Gastroesophageal sphincter (tissue), 4 donors: Measurements from ENCODE around the gene COL18A1. TPM values are rescaled to one million over a fixed set of nuclear protein-coding genes. Genes with fewer than 3 reads are reported as not detected.
A peak's percentile ranks its signal among the peaks of the same experiment; 100 is the strongest.

Source experiments
- ATAC-seq: fragments of 150-250 bp; one replicate; pipeline ENCODE4 v1.9.1; 2016; ENCODE audit warnings: mild to moderate bottlenecking, moderate library complexity
- H3K27ac ChIP-seq, 4 donors: fragments of 200-600 bp; sonication (generic) in 3 of 4; 1 replicate in 3 of 4; 2 replicates in 1 of 4; pipeline ENCODE4 v1.5.1; 2016 to 2019
- H3K27me3 ChIP-seq: fragments of 200-600 bp; sonication (generic); one replicate; pipeline ENCODE4 v1.5.1; 2019
- H3K36me3 ChIP-seq, 2 donors: fragments of 200-600 bp; sonication (generic); one replicate each; pipeline ENCODE4 v1.5.1; 2019; ENCODE audit warnings: control low read depth in 1 of 2
- H3K4me1 ChIP-seq, 3 donors: fragments of 200-600 bp; sonication (generic); 1 replicate in 2 of 3; 2 replicates in 1 of 3; pipeline ENCODE4 v1.5.1; 2016 to 2019; ENCODE audit warnings: control low read depth in 2 of 3
- H3K4me3 ChIP-seq, 2 donors: fragments of 200-600 bp; sonication (generic); one replicate each; pipeline ENCODE4 v1.5.1; 2019; ENCODE audit warnings: mild to moderate bottlenecking in 1 of 2, moderate library complexity in 1 of 2
- H3K9me3 ChIP-seq, 3 donors: fragments of 200-600 bp; sonication (generic); one replicate each; pipeline ENCODE4 v1.5.1; 2017 to 2019; ENCODE audit warnings: control low read depth in 2 of 3
- CTCF ChIP-seq, 4 experiments: fragments of 200-600 bp in 2 of 4; fragments of 450-650 bp in 2 of 4; sonication (generic) in 1 of 4; IDR thresholded peaks; one replicate each; pipeline ENCODE4 v1.5.1; 2017 to 2019; ENCODE audit warnings: antibody characterized with exemption in 4 of 4, mild to moderate bottlenecking in 2 of 4, moderate library complexity in 2 of 4
- EP300 ChIP-seq: sonication (generic); formaldehyde crosslinking; IDR thresholded peaks from one replicate; pipeline ENCODE4 v1.6.1; 2017; ENCODE audit warnings: antibody characterized with exemption, mild to moderate bottlenecking
- POLR2A ChIP-seq, 2 donors: fragments of 450-650 bp; IDR thresholded peaks; one replicate each; pipeline ENCODE4 v1.6.1; 2017; ENCODE audit warnings: antibody characterized with exemption in 2 of 2, mild to moderate bottlenecking in 2 of 2, moderate library complexity in 1 of 2
- POLR2AphosphoS5 ChIP-seq: sonication (generic); formaldehyde crosslinking; IDR thresholded peaks from one replicate; pipeline ENCODE4 v1.6.1; 2017; ENCODE audit warnings: antibody characterized with exemption
- WGBS, 2 donors: methylation state at CpG; one replicate each; pipeline ENCODE4 v1.1.5; 2018; ENCODE audit warnings: low coverage in 1 of 2; 5-methylcytosine and 5-hydroxymethylcytosine counted together
- total RNA-seq, 4 donors: library from RNA; depleted of rRNA; stranded (reverse); fragments of >200 nt; gene quantifications; one replicate each; pipeline ENCODE4 v1.1.0, GENCODE V29; 2016

COL18A1 gene
- total RNA-seq, 4 donors from 2014 or later = 69.3 to 116 (median 78.4) TPM

GRCh38 chr21:45408271-45408791, 3.4 kb downstream of the COL18A1 start:
- no CpG with 5 or more reads among the region's 10 CpGs for WGBS, 2 donors
- Histone ChIP-seq H3K9me3 (no peaks in the 10 kb centered on the region), H3K36me3 (no peaks in the 10 kb centered on the region), H3K4me1 (peaks cover 0 to 88% (median 18%) of the 10 kb centered on the region in 3 donors), H3K27ac (peak overlapping the region in 1 of 4 donors; percentile 63), H3K27me3 (peaks cover 16% of the 10 kb centered on the region), H3K4me3 (no peak overlapping the region)
- no peak for ATAC-seq
- TF ChIP-seq EP300 = no peak
- TF ChIP-seq POLR2AphosphoS5 = no peak

DNA sequence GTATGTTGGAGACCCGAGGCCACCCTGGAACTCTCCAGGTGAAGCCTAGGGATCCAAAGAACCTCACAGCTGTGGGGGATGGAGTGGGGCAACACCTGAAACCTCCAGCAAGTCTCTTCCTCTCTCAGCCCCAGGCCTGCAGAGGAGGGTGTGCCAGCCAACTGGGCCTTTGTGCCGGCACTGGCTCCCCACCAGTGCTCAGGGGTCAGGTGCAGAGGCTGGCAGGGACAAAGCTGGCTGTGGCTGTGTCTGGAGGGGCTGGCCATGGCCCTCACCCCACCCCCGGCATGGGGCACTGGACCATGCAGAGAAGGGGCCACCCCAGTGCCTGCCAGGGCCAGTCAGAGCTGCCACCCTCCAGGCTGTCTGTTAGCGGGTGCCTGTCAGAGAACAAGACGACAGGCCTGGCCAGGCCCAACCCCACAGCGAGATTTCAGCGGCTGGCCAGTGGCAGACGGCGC, 3.9 kb downstream of the COL18A1 start:
- WGBS, 2 donors = 95% methylated on average over 3 of the region's 9 CpGs; no CpG with 5 or more reads in 1 of the 2 donors
- Histone ChIP-seq H3K36me3 (no peaks in the 10 kb centered on the region), H3K4me1 (peaks cover 0 to 88% (median 18%) of the 10 kb centered on the region in 3 donors), H3K27ac (peak overlapping the region in 1 of 4 donors; percentile 63), H3K27me3 (peaks cover 16% of the 10 kb centered on the region), H3K9me3 (no peaks in the 10 kb centered on the region), H3K4me3 (no peak overlapping the region)
- TF ChIP-seq CTCF (IDR thresholded peaks at IDR 0.05) (no peak), EP300 (no peak), POLR2A (IDR thresholded peaks at IDR 0.05) (no peak), POLR2AphosphoS5 (no peak)
- no peak for ATAC-seq

- no peak for TF ChIP-seq POLR2A (IDR thresholded peaks at IDR 0.05)
- no peak for TF ChIP-seq EP300
- no peak for TF ChIP-seq CTCF (IDR thresholded peaks at IDR 0.05)
- TF ChIP-seq POLR2AphosphoS5 = no peak
- Histone ChIP-seq H3K27me3 (peaks cover 14% of the 10 kb centered on the region), H3K27ac (peak overlapping the region in 3 of 4 donors; percentile 37 to 63 (median 54)), H3K9me3 (no peaks in the 10 kb centered on the region), H3K4me3 (no peak overlapping the region), H3K36me3 (no peaks in the 10 kb centered on the region), H3K4me1 (peaks cover 0 to 80% (median 11%) of the 10 kb centered on the region in 3 donors)
- WGBS, 2 donors = 91% methylated on average over 8 of the region's 29 CpGs; no CpG with 5 or more reads in 1 of the 2 donors
- no peak for ATAC-seq
These were observed 4.6 kb downstream of the COL18A1 start for GRCh38 chr21:45409466-45410150.

DNA sequence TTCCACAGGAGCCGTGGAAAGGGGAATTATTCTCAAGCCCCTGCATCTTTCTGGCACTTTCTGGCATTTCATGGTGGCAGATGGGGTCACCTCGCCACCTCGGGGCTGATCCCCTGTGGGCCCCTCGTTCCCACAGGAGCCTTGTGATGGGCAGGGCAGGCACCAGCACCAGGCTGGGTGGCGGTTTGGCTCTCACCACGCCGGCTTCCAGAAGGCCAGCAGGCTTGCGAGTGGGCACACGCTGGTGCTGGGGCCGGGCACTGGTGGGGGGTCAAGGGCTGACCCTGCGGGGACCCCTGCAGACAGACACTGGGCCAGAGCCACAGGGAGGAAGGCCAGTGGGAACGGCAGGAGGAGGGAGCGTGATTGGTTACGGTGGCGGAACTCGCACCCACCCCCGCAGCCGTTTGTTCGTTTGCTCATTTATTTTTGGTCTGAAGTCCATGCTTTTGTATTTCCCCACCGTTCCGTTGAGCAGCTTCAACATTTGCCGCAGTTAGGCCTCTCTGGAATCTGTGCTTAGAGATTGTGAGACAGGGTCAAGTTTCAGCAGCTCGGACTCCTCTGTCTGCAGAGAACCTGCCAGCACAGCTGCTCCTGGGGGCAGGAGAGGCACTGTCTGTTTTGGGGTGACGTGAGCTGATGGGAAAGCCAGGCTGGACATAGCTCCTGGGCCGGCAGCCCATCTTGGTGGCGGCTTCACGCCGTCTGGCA, 5.3 kb downstream of the COL18A1 start:
- WGBS, 2 donors = 60 to 70% methylated on average over 2 to 17 of the region's 28 CpGs
- Histone ChIP-seq H3K4me3 (no peak overlapping the region), H3K27ac (peak overlapping the region in 3 of 4 donors; percentile 20 to 63 (median 54)), H3K36me3 (no peaks in the 10 kb centered on the region), H3K9me3 (no peaks in the 10 kb centered on the region), H3K4me1 (peaks cover 0 to 75% (median 11%) of the 10 kb centered on the region in 3 donors), H3K27me3 (peaks cover 9% of the 10 kb centered on the region)
- no peak for ATAC-seq
- TF ChIP-seq EP300 = no peak
- no peak for TF ChIP-seq POLR2A (IDR thresholded peaks at IDR 0.05)
- TF ChIP-seq POLR2AphosphoS5 = no peak
- no peak for TF ChIP-seq CTCF (IDR thresholded peaks at IDR 0.05)
